GM23338 (cell line): ENCODE data around the gene ABCA4.
A peak's percentile ranks its signal among the peaks of the same experiment; 100 is the strongest.

Experiments used
- CREB1 ChIP-seq: fragments of 250-450 bp; sonication (Bioruptor Pico); IDR thresholded peaks from 2 replicates; pipeline ENCODE4 v1.5.0; 2020; ENCODE audit warnings: low read depth, mild to moderate bottlenecking, moderate library complexity
- EZH2 ChIP-seq: fragments of 200-600 bp; sonication (generic); IDR thresholded peaks from one replicate; pipeline ENCODE4 v1.8.0; 2017; ENCODE audit warnings: antibody characterized with exemption, mild to moderate bottlenecking, low read depth; ENCODE audit not compliant: unreplicated experiment
- EZH2phosphoT487 ChIP-seq: fragments of 200-600 bp; sonication (generic); IDR thresholded peaks from one replicate; pipeline ENCODE4 v1.8.1; 2018; ENCODE audit warnings: antibody characterized with exemption; ENCODE audit not compliant: unreplicated experiment
- JUNB ChIP-seq: IDR thresholded peaks from one replicate; pipeline ENCODE4 v1.6.1; 2016; ENCODE audit warnings: antibody characterized with exemption; ENCODE audit not compliant: unreplicated experiment
- NANOG ChIP-seq: IDR thresholded peaks from 2 replicates; pipeline ENCODE4 v1.6.1; 2016; ENCODE audit warnings: antibody characterized with exemption, borderline replicate concordance
- POLR2AphosphoS5 ChIP-seq: IDR thresholded peaks from 2 replicates; pipeline ENCODE4 v1.6.1; 2016; ENCODE audit warnings: antibody characterized with exemption, low read depth
- STAT1 ChIP-seq: IDR thresholded peaks from one replicate; pipeline ENCODE4 v1.6.1; 2016; ENCODE audit warnings: antibody characterized with exemption; ENCODE audit not compliant: unreplicated experiment
- ZNF331 ChIP-seq: fragments of 250-450 bp; sonication (Bioruptor Pico); IDR thresholded peaks from 2 replicates; pipeline ENCODE4 v1.5.0; 2020; ENCODE audit warnings: low read depth, mild to moderate bottlenecking, moderate library complexity
- TF ChIP-seq, protein P1 (sequence below), 2 experiments: fragments of 200-600 bp in 1 of 2; sonication (generic) in 1 of 2; conservative IDR thresholded peaks; 2 replicates each; pipeline versions ENCODE4 v1.5.1 to v1.6.1; 2016 to 2017; ENCODE audit warnings: antibody characterized with exemption in 2 of 2, low read depth in 2 of 2, mild to moderate bottlenecking in 2 of 2, moderate library complexity in 1 of 2
- TF ChIP-seq, protein P2 (sequence below): IDR thresholded peaks from one replicate; pipeline ENCODE4 v1.6.1; 2018; ENCODE audit warnings: antibody characterized with exemption; ENCODE audit not compliant: unreplicated experiment

DNA sequence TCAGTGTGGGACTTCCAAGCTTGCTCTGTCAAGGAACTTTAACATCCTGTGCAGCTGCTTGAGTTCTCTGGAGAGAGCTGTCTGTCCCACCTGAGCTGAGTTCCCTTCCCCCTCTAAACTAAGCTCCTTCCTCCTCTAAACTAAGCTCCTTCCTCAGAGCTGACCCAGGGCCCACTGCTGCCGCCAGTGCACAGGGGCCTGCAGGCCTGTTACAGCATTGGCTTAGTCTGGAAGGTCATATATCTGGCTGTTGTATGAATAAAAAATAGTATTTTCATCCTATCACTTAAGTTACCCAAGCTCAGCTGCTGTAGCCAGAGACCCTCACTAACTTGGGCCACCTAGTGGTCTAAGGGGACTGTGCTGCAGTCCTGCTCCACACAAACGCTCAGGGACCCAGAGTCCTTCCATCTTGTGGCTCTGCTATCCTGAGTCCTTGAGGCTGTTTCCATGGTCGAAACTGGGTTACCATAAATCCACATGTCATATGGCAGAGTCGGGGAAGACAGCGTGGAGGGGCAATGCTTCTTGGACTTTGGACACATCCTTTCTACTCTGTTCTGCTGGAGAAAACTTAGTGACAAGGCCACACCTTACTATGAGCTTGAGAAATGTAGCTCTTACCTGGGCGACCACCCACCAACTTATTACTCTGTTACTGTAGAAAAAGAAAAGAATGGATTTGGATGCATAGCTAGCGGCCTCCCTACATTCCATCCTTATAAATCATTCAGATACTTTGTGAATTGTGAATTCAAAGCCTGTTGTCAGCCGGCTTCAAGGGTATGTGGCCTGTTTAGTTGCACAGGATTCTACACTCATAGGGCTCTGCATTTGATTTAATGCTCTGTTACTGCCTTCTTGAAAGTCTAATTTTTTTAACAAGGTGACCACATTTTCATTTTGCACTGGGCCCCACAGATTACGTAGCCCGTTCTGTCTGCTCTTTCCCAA, 140.4 kb downstream of the ABCA4 start:
- TF ChIP-seq, protein P1, sequence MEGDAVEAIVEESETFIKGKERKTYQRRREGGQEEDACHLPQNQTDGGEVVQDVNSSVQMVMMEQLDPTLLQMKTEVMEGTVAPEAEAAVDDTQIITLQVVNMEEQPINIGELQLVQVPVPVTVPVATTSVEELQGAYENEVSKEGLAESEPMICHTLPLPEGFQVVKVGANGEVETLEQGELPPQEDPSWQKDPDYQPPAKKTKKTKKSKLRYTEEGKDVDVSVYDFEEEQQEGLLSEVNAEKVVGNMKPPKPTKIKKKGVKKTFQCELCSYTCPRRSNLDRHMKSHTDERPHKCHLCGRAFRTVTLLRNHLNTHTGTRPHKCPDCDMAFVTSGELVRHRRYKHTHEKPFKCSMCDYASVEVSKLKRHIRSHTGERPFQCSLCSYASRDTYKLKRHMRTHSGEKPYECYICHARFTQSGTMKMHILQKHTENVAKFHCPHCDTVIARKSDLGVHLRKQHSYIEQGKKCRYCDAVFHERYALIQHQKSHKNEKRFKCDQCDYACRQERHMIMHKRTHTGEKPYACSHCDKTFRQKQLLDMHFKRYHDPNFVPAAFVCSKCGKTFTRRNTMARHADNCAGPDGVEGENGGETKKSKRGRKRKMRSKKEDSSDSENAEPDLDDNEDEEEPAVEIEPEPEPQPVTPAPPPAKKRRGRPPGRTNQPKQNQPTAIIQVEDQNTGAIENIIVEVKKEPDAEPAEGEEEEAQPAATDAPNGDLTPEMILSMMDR (conservative IDR thresholded peaks at IDR 0.05; ENCODE audit: low read depth in 2 of 2): peak; percentile 69 to 80
- TF ChIP-seq POLR2AphosphoS5: no peak
- no peak for TF ChIP-seq STAT1
- TF ChIP-seq EZH2: no peak
- TF ChIP-seq, protein P2, sequence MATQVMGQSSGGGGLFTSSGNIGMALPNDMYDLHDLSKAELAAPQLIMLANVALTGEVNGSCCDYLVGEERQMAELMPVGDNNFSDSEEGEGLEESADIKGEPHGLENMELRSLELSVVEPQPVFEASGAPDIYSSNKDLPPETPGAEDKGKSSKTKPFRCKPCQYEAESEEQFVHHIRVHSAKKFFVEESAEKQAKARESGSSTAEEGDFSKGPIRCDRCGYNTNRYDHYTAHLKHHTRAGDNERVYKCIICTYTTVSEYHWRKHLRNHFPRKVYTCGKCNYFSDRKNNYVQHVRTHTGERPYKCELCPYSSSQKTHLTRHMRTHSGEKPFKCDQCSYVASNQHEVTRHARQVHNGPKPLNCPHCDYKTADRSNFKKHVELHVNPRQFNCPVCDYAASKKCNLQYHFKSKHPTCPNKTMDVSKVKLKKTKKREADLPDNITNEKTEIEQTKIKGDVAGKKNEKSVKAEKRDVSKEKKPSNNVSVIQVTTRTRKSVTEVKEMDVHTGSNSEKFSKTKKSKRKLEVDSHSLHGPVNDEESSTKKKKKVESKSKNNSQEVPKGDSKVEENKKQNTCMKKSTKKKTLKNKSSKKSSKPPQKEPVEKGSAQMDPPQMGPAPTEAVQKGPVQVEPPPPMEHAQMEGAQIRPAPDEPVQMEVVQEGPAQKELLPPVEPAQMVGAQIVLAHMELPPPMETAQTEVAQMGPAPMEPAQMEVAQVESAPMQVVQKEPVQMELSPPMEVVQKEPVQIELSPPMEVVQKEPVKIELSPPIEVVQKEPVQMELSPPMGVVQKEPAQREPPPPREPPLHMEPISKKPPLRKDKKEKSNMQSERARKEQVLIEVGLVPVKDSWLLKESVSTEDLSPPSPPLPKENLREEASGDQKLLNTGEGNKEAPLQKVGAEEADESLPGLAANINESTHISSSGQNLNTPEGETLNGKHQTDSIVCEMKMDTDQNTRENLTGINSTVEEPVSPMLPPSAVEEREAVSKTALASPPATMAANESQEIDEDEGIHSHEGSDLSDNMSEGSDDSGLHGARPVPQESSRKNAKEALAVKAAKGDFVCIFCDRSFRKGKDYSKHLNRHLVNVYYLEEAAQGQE: no peak
- no peak for TF ChIP-seq EZH2phosphoT487
- no peak for TF ChIP-seq ZNF331
- TF ChIP-seq CREB1 (CRISPR knock-in tag): no peak
- no peak for TF ChIP-seq JUNB
- no peak for TF ChIP-seq NANOG
